HepG2 (cell line): ENCODE measurements around the gene S100A16. TPM values are rescaled to one million over a fixed set of nuclear protein-coding genes. Genes with fewer than 3 reads are reported as not detected.

Experiments
- ARID4A ChIP-seq: sonication (generic); formaldehyde crosslinking; IDR thresholded peaks from 2 replicates; pipeline ENCODE4 v1.5.0; 2020; ENCODE audit warnings: mild to moderate bottlenecking, missing genetic modification reagents, borderline replicate concordance
- ASH2L ChIP-seq: fragments of 300-600, 200-600 bp; sonication (generic); IDR thresholded peaks from 2 replicates; pipeline ENCODE4 v1.7.0; 2017; ENCODE audit warnings: low read depth, mild to moderate bottlenecking, moderate library complexity, mixed read lengths, low read length; ENCODE audit not compliant: insufficient read length
- ESRRA ChIP-seq: sonication (generic); formaldehyde crosslinking; IDR thresholded peaks from 2 replicates; pipeline ENCODE4 v1.5.1; 2020; ENCODE audit warnings: mild to moderate bottlenecking, low read depth, missing genetic modification reagents
- FOXC1 ChIP-seq: sonication (generic); formaldehyde crosslinking; IDR thresholded peaks from 2 replicates; pipeline ENCODE4 v1.8.0; 2022; ENCODE audit warnings: mild to moderate bottlenecking, missing genetic modification reagents, borderline replicate concordance
- HDAC1 ChIP-seq: sonication (generic); formaldehyde crosslinking; IDR thresholded peaks from 2 replicates; pipeline ENCODE4 v1.5.1; 2020; ENCODE audit warnings: mild to moderate bottlenecking, missing genetic modification reagents
- POLR2AphosphoS5 ChIP-seq: IDR thresholded peaks from 2 replicates; pipeline ENCODE4 v1.6.1; 2012; ENCODE audit warnings: low read depth, low read length
- RBFOX2 ChIP-seq: fragments of 200-400 bp; formaldehyde crosslinking; IDR thresholded peaks from 2 replicates; pipeline ENCODE4 v1.6.1; 2017; ENCODE audit warnings: low read depth, mild to moderate bottlenecking, low read length
- SP1 ChIP-seq, 2 experiments: fragments of 450-650 bp in 1 of 2; sonication (generic) in 1 of 2; formaldehyde crosslinking in 1 of 2; IDR thresholded peaks; 2 replicates each; pipeline versions ENCODE4 v1.4.0 to v1.6.1; 2016 to 2020; ENCODE audit warnings: missing genetic modification reagents in 1 of 2
- ZNF720 ChIP-seq: sonication (generic); formaldehyde crosslinking; IDR thresholded peaks from 2 replicates; pipeline ENCODE4 v1.4.0; 2020; ENCODE audit warnings: missing genetic modification reagents
- polyA plus RNA-seq, 8 experiments: library from polyadenylated mRNA; depleted of rRNA in 3 of 8; stranded (reverse) in 7 of 8; unstranded in 1 of 8; fragments of >200 nt; fragmentation: Illumina TruSeq in 4 of 8; extraction: Trizol in 4 of 8; gene quantifications; 2 replicates each; pipeline versions ENCODE4 v1.2.1 to v1.2.3, GENCODE V29; 2011 to 2016; ENCODE audit warnings: low read depth in 4 of 8, missing spikeins in 1 of 8, mixed read lengths in 1 of 8; ENCODE audit not compliant: insufficient read depth in 1 of 8
- total RNA-seq, 5 experiments: library from RNA; depleted of rRNA; stranded (reverse); fragments of >200 nt; fragmentation: Illumina TruSeq; extraction: Trizol; gene quantifications; 2 replicates each; pipeline ENCODE4 v1.2.3, GENCODE V29; 2016; ENCODE audit warnings: low read depth in 1 of 5
- TF ChIP-seq, protein P1 (sequence below), 2 experiments: fragments of 450-650 bp in 1 of 2; sonication (generic) in 1 of 2; formaldehyde crosslinking in 1 of 2; IDR thresholded peaks; 2 replicates each; pipeline versions ENCODE4 v1.6.1 to v1.8.0; 2016 to 2022; ENCODE audit warnings: antibody characterized with exemption in 1 of 2, mild to moderate bottlenecking in 1 of 2, missing genetic modification reagents in 1 of 2
- TF ChIP-seq, protein P2 (sequence below): sonication (generic); formaldehyde crosslinking; IDR thresholded peaks from 2 replicates; pipeline ENCODE4 v1.4.0; 2020; ENCODE audit warnings: missing genetic modification reagents

Gene S100A16
- total and polyA plus RNA-seq, 2 of the 13 experiments (the other 11 are each of a cell fraction or from before 2014, with no cell fraction given): 46.0 to 195 TPM

DNA sequence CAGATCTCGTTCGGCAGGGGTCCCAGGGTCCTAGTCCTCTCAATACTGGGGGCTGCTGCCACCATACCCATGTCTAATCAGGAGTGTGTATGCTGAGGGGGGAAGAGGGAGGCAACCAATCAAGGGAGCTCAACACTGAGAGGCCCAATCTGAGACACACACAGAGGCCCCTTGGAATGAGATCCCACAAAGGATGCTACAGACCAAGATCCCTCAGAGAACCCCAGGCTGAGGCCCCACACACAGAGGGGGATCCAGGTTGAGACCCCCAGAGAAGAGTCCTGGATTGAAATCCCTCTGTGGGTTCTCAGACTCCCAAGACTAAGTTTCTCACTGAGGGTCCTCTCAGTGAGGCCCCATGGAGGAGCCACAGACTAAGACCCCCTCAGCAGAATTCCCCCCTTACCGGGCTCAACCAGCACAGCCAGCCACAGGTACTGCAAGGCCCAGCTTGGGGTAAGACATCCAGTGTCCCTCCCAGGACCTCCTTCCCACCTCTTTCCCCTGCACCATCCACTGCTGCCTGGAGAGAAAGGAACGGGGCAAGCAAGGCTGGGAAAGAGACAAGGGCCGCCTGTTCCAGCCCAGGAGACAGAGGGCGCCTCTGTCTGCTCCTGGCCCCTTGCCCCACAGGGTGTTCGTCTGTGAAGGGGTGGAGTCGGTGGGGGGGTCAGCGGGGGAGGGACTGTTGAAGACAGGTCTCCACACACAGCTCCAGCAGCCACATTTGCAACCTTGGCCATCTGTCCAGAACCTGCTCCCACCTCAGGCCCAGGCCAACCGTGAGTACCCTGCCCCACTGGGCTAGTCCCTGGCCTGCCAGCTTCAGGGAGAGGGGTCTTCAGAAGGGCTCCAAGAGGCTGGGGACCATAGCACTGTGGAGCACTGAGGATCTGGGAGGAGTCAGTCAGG lies 15.0 kb upstream of the S100A16 start, which contains the start of gene S100A1 (continued):
- TF ChIP-seq, protein P1, sequence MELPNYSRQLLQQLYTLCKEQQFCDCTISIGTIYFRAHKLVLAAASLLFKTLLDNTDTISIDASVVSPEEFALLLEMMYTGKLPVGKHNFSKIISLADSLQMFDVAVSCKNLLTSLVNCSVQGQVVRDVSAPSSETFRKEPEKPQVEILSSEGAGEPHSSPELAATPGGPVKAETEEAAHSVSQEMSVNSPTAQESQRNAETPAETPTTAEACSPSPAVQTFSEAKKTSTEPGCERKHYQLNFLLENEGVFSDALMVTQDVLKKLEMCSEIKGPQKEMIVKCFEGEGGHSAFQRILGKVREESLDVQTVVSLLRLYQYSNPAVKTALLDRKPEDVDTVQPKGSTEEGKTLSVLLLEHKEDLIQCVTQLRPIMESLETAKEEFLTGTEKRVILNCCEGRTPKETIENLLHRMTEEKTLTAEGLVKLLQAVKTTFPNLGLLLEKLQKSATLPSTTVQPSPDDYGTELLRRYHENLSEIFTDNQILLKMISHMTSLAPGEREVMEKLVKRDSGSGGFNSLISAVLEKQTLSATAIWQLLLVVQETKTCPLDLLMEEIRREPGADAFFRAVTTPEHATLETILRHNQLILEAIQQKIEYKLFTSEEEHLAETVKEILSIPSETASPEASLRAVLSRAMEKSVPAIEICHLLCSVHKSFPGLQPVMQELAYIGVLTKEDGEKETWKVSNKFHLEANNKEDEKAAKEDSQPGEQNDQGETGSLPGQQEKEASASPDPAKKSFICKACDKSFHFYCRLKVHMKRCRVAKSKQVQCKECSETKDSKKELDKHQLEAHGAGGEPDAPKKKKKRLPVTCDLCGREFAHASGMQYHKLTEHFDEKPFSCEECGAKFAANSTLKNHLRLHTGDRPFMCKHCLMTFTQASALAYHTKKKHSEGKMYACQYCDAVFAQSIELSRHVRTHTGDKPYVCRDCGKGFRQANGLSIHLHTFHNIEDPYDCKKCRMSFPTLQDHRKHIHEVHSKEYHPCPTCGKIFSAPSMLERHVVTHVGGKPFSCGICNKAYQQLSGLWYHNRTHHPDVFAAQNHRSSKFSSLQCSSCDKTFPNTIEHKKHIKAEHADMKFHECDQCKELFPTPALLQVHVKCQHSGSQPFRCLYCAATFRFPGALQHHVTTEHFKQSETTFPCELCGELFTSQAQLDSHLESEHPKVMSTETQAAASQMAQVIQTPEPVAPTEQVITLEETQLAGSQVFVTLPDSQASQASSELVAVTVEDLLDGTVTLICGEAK (IDR thresholded peaks at IDR 0.05): no peak
- TF ChIP-seq, protein P1 (CRISPR knock-in tag; IDR thresholded peaks at IDR 0.05): 0 out of 2 replicates have a peak, but pooled peaks have one; percentile 30
- TF ChIP-seq, protein P2, sequence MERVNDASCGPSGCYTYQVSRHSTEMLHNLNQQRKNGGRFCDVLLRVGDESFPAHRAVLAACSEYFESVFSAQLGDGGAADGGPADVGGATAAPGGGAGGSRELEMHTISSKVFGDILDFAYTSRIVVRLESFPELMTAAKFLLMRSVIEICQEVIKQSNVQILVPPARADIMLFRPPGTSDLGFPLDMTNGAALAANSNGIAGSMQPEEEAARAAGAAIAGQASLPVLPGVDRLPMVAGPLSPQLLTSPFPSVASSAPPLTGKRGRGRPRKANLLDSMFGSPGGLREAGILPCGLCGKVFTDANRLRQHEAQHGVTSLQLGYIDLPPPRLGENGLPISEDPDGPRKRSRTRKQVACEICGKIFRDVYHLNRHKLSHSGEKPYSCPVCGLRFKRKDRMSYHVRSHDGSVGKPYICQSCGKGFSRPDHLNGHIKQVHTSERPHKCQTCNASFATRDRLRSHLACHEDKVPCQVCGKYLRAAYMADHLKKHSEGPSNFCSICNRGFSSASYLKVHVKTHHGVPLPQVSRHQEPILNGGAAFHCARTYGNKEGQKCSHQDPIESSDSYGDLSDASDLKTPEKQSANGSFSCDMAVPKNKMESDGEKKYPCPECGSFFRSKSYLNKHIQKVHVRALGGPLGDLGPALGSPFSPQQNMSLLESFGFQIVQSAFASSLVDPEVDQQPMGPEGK: peak; percentile 93
- TF ChIP-seq SP1 (IDR thresholded peaks at IDR 0.05): no peak
- TF ChIP-seq SP1 (CRISPR knock-in tag; IDR thresholded peaks at IDR 0.05): peak; percentile 18; the same call in 1 of the 2 replicates
- no peak; the same call in 1 of the 2 replicates for TF ChIP-seq ARID4A
- no peak for TF ChIP-seq ZNF720 (CRISPR knock-in tag)
- peak; percentile 84 for TF ChIP-seq POLR2AphosphoS5
- TF ChIP-seq HDAC1 (CRISPR knock-in tag): peak; percentile 57
- 0 out of 2 replicates have a peak, but pooled peaks have one; percentile 51 for TF ChIP-seq FOXC1 (CRISPR knock-in tag)
- no peak for TF ChIP-seq ESRRA (CRISPR knock-in tag)
- TF ChIP-seq ASH2L: peak; percentile 2
- TF ChIP-seq RBFOX2: peak; percentile 64
